Peyer's patch (tissue), 4 donors: ENCODE data around the gene SH2D3A. TPM values are rescaled to one million over a fixed set of nuclear protein-coding genes. Genes with fewer than 3 reads are reported as not detected.

Source experiments
- DNase-seq, 3 donors: peaks; one replicate each; pipeline ENCODE4 v3.0.0-alpha.2; 2017 to 2019
- H3K27ac ChIP-seq, 4 donors: fragments of 200-600 bp; sonication (generic); one replicate each; pipeline ENCODE4 v1.5.1; 2016 to 2019
- H3K27me3 ChIP-seq, 2 donors: fragments of 200-600 bp; sonication (generic); one replicate each; pipeline ENCODE4 v1.5.1; 2019
- H3K36me3 ChIP-seq, 3 donors: fragments of 200-600 bp; sonication (generic); one replicate each; pipeline ENCODE4 v1.5.1; 2016 to 2019
- H3K4me1 ChIP-seq, 4 donors: fragments of 200-600 bp; sonication (generic); one replicate each; pipeline ENCODE4 v1.5.1; 2016 to 2019
- H3K4me3 ChIP-seq, 4 donors: fragments of 200-600 bp; sonication (generic); 1 replicate in 3 of 4; 2 replicates in 1 of 4; pipeline ENCODE4 v1.5.1; 2016 to 2019; ENCODE audit warnings: mild to moderate bottlenecking in 1 of 4
- H3K9me3 ChIP-seq, 4 donors: fragments of 200-600 bp; sonication (generic); one replicate each; pipeline ENCODE4 v1.5.1; 2016 to 2019; ENCODE audit warnings: mild to moderate bottlenecking in 1 of 4
- POLR2A ChIP-seq, 2 donors: fragments of 450-650 bp; IDR thresholded peaks; one replicate each; pipeline ENCODE4 v1.5.1; 2017; ENCODE audit warnings: antibody characterized with exemption in 2 of 2, mild to moderate bottlenecking in 2 of 2, moderate library complexity in 2 of 2
- total RNA-seq, 4 donors: library from RNA; depleted of rRNA; stranded (reverse); fragments of >200 nt; gene quantifications; one replicate each; pipeline ENCODE4 v1.1.0, GENCODE V29; 2016
- TF ChIP-seq, protein P1 (sequence below), 6 experiments: fragments of 450-650 bp in 4 of 6; fragments of 200-600 bp in 2 of 6; sonication (generic) in 1 of 6; IDR thresholded peaks; one replicate each; pipeline ENCODE4 v1.5.1; 2017 to 2019; ENCODE audit warnings: antibody characterized with exemption in 6 of 6, mild to moderate bottlenecking in 3 of 6, moderate library complexity in 1 of 6

SH2D3A gene
- total RNA-seq, 4 donors from 2014 or later, result 43.7 to 127 (median 91.9) TPM

DNA sequence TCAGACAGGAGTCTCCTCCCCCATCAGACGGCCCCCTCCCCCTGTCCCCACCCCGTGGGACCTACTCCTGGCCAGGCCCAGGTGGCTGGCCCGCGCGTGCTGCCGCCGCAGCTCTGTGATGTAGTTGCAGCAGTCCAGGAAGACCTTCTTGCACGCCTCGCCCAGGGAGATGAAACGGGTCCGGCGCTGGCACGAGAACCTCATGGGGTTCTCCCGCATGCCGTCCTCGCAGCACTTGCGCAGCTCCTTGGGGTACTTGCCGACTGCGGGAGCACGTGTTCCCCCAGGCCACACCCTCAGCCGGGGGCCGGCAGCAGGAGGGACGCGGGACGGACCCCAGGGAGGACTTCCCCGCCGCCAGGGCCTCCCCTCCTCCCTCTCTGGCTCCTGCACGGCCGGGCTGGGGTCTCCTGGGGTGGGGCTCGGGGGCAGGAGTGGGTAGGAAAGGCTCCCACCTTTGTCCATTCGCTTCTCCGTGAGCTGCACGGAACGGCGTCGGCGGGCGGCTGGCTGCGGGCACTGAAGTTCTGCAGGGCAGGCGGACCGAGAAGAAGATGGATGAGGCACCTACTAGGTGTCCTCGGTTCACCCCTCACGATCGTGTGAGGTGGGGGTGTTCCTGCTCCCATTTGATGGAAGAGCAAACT is 60.1 kb downstream of the SH2D3A start:
- Histone ChIP-seq H3K9me3 (no peaks in the 10 kb centered on the region), H3K4me3 (no peak overlapping the region), H3K36me3 (no peaks in the 10 kb centered on the region), H3K27ac (no peak overlapping the region), H3K4me1 (no peaks in the 10 kb centered on the region), H3K27me3 (no peaks in the 10 kb centered on the region)
- TF ChIP-seq, protein P1, sequence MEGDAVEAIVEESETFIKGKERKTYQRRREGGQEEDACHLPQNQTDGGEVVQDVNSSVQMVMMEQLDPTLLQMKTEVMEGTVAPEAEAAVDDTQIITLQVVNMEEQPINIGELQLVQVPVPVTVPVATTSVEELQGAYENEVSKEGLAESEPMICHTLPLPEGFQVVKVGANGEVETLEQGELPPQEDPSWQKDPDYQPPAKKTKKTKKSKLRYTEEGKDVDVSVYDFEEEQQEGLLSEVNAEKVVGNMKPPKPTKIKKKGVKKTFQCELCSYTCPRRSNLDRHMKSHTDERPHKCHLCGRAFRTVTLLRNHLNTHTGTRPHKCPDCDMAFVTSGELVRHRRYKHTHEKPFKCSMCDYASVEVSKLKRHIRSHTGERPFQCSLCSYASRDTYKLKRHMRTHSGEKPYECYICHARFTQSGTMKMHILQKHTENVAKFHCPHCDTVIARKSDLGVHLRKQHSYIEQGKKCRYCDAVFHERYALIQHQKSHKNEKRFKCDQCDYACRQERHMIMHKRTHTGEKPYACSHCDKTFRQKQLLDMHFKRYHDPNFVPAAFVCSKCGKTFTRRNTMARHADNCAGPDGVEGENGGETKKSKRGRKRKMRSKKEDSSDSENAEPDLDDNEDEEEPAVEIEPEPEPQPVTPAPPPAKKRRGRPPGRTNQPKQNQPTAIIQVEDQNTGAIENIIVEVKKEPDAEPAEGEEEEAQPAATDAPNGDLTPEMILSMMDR (IDR thresholded peaks at IDR 0.05), result no peak
- TF ChIP-seq POLR2A (IDR thresholded peaks at IDR 0.05), result no peak
- peak in 1 of 3 donors; percentile 42 for DNase-seq

DNA sequence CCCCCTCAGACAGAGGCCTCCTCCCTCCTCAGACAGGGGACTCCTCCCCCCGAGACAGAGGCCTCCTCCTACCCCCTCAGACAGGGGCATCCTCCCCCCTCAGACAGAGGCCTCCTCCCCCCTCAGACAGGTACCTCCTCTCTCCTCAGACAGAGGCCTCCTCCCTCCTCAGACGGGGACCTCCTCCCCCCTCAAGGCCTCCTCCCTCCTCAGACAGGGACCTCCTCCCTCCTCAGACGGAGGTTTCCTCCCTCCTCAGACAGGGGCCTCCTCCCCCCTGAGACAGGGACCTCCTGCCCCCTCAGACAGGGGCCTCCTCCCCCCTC is 60.6 kb downstream of the SH2D3A start:
- H3K4me1 ChIP-seq, result no peaks in the 10 kb centered on the region
- no peak overlapping the region for H3K27ac ChIP-seq
- H3K9me3 ChIP-seq, result no peaks in the 10 kb centered on the region
- TF ChIP-seq, protein P1 (IDR thresholded peaks at IDR 0.05), result no peak
- DNase-seq, result no peak
- no peaks in the 10 kb centered on the region for H3K36me3 ChIP-seq
- no peaks in the 10 kb centered on the region for H3K27me3 ChIP-seq
- H3K4me3 ChIP-seq, result no peak overlapping the region

DNA sequence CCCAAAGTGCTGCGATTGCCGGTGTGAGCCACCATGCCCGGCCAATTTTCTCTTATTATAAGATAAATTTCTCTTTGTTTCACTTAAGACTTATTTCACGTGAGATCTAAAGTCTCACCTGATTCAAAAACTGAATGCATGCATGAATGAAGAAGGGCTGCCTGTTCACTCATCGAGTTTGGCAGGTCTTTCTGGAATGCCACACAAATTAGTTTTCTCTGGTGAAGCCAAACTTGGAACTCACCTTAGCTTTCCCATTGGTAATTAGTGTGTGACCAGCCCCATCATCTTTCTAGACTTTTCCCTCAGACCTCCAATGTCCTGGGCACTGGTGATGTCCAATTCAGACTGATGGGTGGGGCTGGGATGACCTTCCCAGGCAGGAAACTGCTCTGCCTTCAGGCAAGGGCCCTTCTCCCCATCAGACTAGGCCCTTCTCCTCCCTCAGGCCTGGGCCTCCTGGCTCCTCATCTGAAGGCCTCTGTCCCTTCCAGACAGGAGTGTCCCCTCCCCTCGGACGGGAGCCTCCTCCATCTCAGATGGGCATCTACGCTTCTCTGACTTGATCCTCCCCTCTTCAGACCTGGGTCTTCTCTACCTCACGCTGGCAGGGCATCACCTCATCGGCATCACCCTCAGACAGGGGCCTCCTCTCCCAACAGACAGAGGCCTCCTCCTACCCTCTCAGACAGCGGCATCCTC is 61.2 kb downstream of the SH2D3A start:
- H3K4me3 ChIP-seq, result no peak overlapping the region
- no peak for TF ChIP-seq POLR2A (IDR thresholded peaks at IDR 0.05)
- TF ChIP-seq, protein P1 (IDR thresholded peaks at IDR 0.05), result no peak
- no peak overlapping the region for H3K27ac ChIP-seq
- peak in 1 of 3 donors; percentile 37 for DNase-seq
- H3K27me3 ChIP-seq, result no peaks in the 10 kb centered on the region
- no peaks in the 10 kb centered on the region for H3K36me3 ChIP-seq
- no peaks in the 10 kb centered on the region for H3K9me3 ChIP-seq
- no peaks in the 10 kb centered on the region for H3K4me1 ChIP-seq

Other genes starting within 250 kb of the SH2D3A start
- gene TNFSF9, start 236.4 kb downstream of the SH2D3A start, total RNA-seq, result under 1 TPM in 2 of 4 donors, not detected in 2; 0.53 to 0.95 TPM
- gene CD70, start 176.3 kb downstream of the SH2D3A start, total RNA-seq, result not detected
- 1 to 10 TPM; 1.7 to 2.7 (median 2.1) TPM for gene TNFSF14, start 97.3 kb downstream of the SH2D3A start, total RNA-seq
- gene C3, start 46.8 kb downstream of the SH2D3A start, total RNA-seq, result 100 to 1,000 TPM in 3 of 4 donors, 10 to 100 TPM in 1; 89.1 to 548 (median 264) TPM
- 100 to 1,000 TPM in 1 of 4 donors, 10 to 100 TPM in 3; 54.5 to 133 (median 92.2) TPM for gene GPR108, start 29.9 kb downstream of the SH2D3A start, total RNA-seq
- 100 to 1,000 TPM in 1 of 4 donors, 10 to 100 TPM in 3; 30.1 to 314 (median 81.5) TPM for gene TRIP10, start 27.8 kb downstream of the SH2D3A start, total RNA-seq
- 10 to 100 TPM in 1 of 4 donors, 1 to 10 TPM in 3; 7.0 to 57.8 (median 7.7) TPM for gene VAV1, start 5.3 kb upstream of the SH2D3A start, total RNA-seq
- 1 to 10 TPM in 1 of 4 donors, not detected in 3; 1.7 TPM for gene ADGRE1, start 120.1 kb upstream of the SH2D3A start, total RNA-seq